Activated CD8-positive, alpha-beta memory T cell treated with anti-CD3 and anti-CD28 coated beads for 1 hour (primary cell): ENCODE results near the gene CIAO2B.
"Not testable (repeated sequence)": the region's sequence is repeated elsewhere in the genome, so short reads cannot be mapped to it uniquely, and the experiment has no call there.

ENCODE experiments used
- DNase-seq, 2 donors: peaks; one replicate each; pipeline ENCODE4 v3.0.0-alpha.2; 2020; ENCODE audit warnings: low read depth in 1 of 2; ENCODE audit errors: extremely low read depth in 1 of 2

CIAO2B gene

GRCh38 chr16:66956154-66956457 lies 21.9 kb upstream of the CIAO2B start:
- not testable (repeated sequence) for DNase-seq

GRCh38 chr16:66955363-66956153 lies 21.4 kb upstream of the CIAO2B start:
- DNase-seq: not testable (repeated sequence)

- DNase-seq: peak; percentile 34 to 57
Measured at GRCh38 chr16:66954097-66954659, 20.0 kb upstream of the CIAO2B start.

- no peak for DNase-seq
Measured at GRCh38 chr16:66953462-66954096, 19.4 kb upstream of the CIAO2B start.

- no peak for DNase-seq
Measured at GRCh38 chr16:66952430-66953110, 18.4 kb upstream of the CIAO2B start.

GRCh38 chr16:66950971-66951790 lies 17.0 kb upstream of the CIAO2B start:
- no peak for DNase-seq

- no peak for DNase-seq
Measured at GRCh38 chr16:66950437-66950836, 16.2 kb upstream of the CIAO2B start.

GRCh38 chr16:66949472-66949871 lies 15.3 kb upstream of the CIAO2B start:
- no peak for DNase-seq

- DNase-seq: no peak
Measured at GRCh38 chr16:66948837-66949225, 14.6 kb upstream of the CIAO2B start.

GRCh38 chr16:66948134-66948836 lies 14.1 kb upstream of the CIAO2B start:
- DNase-seq: no peak

- DNase-seq: peak; percentile 62 to 70
Measured at GRCh38 chr16:66947302-66948065, 13.3 kb upstream of the CIAO2B start.

- no peak for DNase-seq
Measured at GRCh38 chr16:66946974-66947301, 12.7 kb upstream of the CIAO2B start.

- no peak for DNase-seq
Measured at GRCh38 chr16:66946541-66946940, 12.3 kb upstream of the CIAO2B start.

GRCh38 chr16:66945939-66946338 lies 11.7 kb upstream of the CIAO2B start:
- DNase-seq: no peak

GRCh38 chr16:66944971-66945370 lies 10.8 kb upstream of the CIAO2B start:
- DNase-seq: not testable (repeated sequence)

GRCh38 chr16:66944054-66944441 lies 9.8 kb upstream of the CIAO2B start:
- no peak for DNase-seq

- DNase-seq: no peak
Measured at GRCh38 chr16:66943426-66944053, 9.3 kb upstream of the CIAO2B start.

- no peak for DNase-seq
Measured at GRCh38 chr16:66942981-66943380, 8.8 kb upstream of the CIAO2B start.

GRCh38 chr16:66940236-66940635 lies 6.0 kb upstream of the CIAO2B start:
- DNase-seq: no peak
